Hematopoietic multipotent progenitor cell (in vitro differentiated cells): ENCODE results near the gene CTF1. TPM values are rescaled to one million over a fixed set of nuclear protein-coding genes. Genes with fewer than 3 reads are reported as not detected.
"Not testable (repeated sequence)": the region's sequence is repeated elsewhere in the genome, so short reads cannot be mapped to it uniquely, and the experiment has no call there.

Source experiments
- DNase-seq, 3 donors: peaks; one replicate each; pipeline ENCODE4 v3.0.0-alpha.2; 2011 to 2015; ENCODE audit warnings: low read depth in 2 of 3, low spot score in 2 of 3
- total RNA-seq: library from RNA; depleted of rRNA; stranded (reverse); fragments of >200 nt; gene quantifications from one replicate; pipeline ENCODE4 v1.2.3, GENCODE V29; 2012

The CTF1 gene, protein sequence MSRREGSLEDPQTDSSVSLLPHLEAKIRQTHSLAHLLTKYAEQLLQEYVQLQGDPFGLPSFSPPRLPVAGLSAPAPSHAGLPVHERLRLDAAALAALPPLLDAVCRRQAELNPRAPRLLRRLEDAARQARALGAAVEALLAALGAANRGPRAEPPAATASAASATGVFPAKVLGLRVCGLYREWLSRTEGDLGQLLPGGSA
- 1.6 TPM for total RNA-seq

- peak in 1 of 3 donors; percentile 48 for DNase-seq
Observed at GRCh38 chr16:30896261-30896888, at the start of gene CTF1. Gene CTF1, plus strand, starts transcription at chr16:30896614. Its CDS starts 30 bp downstream, at chr16:30896644.

DNA sequence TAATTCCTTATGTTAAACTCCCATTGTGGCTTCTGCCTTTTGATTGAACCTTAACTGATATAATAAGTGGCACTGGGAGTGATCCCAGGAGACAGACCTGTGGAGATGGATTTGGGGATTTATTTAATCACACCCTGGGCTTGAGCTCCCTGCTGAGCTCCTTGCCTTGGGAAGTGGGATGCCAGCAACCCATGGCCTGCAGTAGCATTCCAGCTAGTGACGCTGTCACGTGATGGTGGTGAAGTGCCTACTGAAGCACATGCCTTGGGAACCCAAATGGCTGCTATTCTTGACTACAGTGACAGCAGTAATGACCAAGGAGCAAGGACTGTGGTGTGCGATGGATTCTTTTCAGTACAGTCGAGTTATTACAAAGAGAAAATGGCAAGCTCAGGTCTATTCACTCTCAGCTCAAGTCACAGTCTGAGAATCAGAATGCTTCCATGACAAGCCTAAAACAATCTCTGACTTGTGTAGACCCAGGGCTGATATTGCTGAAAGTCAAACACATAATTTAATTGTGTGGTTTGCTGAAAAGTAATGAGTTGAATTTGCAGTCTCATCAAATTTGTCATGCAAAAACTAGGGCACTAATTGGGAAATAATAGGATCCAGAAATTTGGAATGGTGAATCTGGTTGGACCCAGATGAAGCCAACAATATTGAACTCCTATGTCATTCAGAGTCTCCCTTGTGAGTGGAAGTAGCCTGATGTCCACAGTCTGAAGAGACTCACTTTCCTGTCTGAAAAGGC lies 49.6 kb upstream of the CTF1 start:
- DNase-seq: no peak

- no peak for DNase-seq
Observed at GRCh38 chr16:30850246-30850645, 46.2 kb upstream of the CTF1 start.

- DNase-seq: no peak
Observed at GRCh38 chr16:30853758-30854157, 42.7 kb upstream of the CTF1 start.

- DNase-seq: no peak
Observed at GRCh38 chr16:30858111-30858495, 38.3 kb upstream of the CTF1 start.

- DNase-seq: no peak
Observed at GRCh38 chr16:30858829-30859423, 37.5 kb upstream of the CTF1 start.

GRCh38 chr16:30860729-30861128 lies 35.7 kb upstream of the CTF1 start:
- not testable (repeated sequence) for DNase-seq

- not testable (repeated sequence) for DNase-seq
Observed at GRCh38 chr16:30863178-30863577, 33.2 kb upstream of the CTF1 start.

GRCh38 chr16:30866031-30866430 lies 30.4 kb upstream of the CTF1 start:
- no peak for DNase-seq

DNA sequence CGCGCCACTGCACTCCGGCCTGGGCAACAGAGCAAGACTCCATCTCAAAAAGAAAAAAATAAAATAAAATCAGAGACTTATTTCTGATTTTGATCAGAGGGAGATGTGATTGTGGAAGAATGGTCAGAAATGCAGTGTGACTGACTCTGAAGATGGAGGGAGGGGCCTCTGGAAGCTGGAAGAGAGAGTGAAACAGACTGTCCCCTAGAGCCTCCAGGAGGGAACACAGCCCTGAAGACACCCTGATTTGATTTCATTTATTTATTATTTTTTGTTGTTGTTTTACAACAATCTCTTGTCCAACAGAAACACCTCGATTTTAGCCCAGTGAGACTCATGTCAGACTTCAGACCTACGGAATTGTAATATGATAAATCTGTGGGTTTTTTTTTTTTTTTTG lies 28.7 kb upstream of the CTF1 start:
- peak in 2 of 3 donors; percentile 14 to 23 for DNase-seq

- DNase-seq: no peak
Observed at GRCh38 chr16:30870904-30871303, 25.5 kb upstream of the CTF1 start.

DNA sequence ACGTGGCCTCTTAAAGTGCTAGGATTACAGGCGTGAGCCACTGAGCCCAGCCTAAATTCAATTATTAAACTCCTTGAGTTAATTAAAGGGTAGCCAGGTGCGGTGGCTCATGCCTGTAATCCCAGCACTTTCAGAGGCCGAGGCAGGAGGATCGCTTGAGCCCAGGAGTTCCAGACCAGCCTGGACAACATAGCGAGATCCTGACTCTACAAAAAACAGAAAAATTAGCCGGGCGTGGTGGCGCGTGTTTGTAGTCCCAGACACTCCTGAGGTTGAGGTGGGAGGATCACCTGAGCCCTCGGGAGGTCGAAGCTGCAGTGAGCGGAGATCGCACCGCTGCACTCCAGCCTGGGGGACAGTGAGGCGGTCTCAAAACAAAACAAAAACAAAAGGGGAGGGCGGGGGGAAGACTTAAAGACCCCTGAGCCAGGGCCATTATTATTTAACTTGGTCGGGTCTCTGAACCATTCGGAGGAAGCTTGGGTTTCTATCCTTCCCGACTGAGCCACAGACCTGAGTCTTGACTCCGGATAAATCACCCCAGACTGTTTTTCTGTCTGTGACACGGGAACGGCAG lies 22.1 kb upstream of the CTF1 start:
- DNase-seq: no peak

DNA sequence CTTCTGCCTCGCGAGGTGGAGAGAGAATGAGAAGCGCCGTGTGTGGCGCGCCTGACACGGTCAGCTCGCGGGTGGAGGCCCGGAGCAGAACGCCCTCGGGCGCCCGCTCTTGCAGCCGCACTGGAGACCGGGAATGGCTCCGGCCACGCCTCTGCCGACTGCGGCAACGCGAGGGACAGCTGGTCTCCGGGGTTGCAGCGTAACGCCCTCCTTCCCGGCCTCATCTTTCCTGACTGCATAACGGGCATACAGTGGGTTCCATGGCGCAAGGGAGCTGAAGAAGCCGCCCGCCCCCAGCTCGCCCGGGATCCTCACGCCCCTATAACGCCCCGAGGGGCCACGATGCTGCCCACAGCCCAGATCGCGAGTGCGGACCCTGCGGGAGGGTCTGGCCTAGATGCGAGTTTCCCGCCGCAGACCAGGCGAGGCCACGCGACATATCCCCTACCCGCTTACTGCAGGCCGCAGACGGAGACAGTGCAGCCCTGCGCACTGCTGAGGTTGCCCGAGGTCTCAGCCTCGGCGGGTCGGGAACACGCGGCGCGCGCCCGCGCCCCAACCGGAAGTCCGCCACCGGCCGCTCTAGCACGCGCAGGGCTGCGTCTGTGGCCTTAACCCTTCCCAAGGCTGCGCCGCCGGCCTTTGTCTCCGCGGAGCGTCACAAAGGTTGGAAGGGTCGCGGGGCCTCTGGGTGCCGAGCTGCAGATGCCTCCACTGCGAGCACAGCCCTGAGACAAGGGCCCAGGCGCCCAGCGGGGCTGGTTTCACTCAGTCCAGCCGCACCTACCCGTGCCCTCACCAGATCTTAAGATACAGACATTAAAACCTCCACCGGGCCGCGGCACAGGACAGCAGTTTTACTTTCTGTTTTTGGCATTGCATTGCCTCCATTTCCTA lies 21.3 kb upstream of the CTF1 start:
- DNase-seq: peak; percentile 80 to 92 (median 89)

- peak in 2 of 3 donors; percentile 52 to 55 for DNase-seq
Observed at GRCh38 chr16:30875871-30876801, 20.3 kb upstream of the CTF1 start.

DNA sequence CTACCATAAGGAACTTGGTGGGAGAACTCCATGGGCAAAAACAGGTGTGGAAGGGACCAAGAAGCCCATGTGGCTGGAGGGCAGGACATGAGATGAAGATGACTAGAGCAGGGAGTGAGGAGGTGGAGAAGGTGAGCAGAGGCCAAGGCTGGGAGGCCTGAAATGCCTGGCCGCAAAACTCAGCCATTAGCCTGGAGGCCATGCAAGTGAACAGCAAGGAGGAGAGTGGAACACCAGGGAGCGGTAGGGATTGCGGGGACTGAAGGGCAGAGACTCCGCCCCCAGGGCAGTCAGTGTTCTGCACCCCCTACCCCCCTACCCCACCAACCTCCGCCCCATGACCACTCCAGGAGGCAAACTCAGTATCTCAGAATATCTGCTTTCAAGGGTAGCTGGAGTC lies 19.5 kb upstream of the CTF1 start:
- no peak for DNase-seq

- no peak for DNase-seq
Observed at GRCh38 chr16:30882429-30883310, 13.7 kb upstream of the CTF1 start.

DNA sequence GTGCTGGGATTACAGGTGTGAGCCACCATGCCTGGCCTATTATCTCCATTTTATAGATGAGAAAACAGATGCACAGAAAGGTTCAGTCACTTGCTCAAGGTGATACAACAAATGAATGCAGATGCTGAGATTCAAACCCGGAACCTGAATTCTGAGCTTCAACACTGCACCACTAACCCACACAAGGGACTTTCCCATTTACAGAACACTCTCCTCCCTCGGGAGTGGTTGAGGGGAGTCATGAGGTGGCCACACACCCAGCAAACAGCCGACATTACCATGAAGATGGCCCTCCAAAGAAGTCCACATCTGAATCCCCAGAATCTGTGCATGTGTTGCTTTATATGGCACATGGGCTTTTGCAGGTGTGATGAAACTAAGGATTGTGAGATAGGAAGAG lies 11.7 kb upstream of the CTF1 start:
- DNase-seq: no peak

DNA sequence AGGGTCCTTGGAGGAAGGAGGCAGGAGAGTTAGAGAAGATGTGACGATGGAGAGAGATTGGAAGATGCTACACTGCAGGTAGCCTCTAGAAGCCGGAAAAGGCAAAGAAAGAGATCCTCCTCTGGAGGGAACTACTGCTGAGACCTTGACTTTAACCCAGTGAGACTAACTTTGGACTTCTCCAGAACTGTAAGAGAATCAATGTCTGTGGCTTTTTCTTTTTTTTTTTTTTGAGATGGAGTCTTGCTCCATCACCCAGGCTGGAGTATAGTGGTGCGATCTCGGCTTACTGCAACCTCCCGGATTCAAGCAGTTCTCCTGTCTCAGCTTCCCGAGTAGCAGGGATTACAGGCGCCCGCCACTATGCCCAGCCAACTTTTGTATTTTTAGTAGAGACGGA lies 11.2 kb upstream of the CTF1 start:
- no peak for DNase-seq
